Keratinocyte (primary cell): ENCODE measurements around the gene FAM20B. TPM values are rescaled to one million over a fixed set of nuclear protein-coding genes. Genes with fewer than 3 reads are reported as not detected.

Experiments
- DNase-seq: peaks from one replicate; pipeline ENCODE4 v3.0.0-alpha.2; 2011; ENCODE audit warnings: low read depth, missing footprints, low spot score
- FAIRE-seq: peaks from 2 replicates; lab custom pipeline; 2011; peaks lifted over from hg19 to GRCh38; lab: Jason Lieb, UNC
- H2AFZ ChIP-seq: 2 replicates; pipeline ENCODE4 v1.6.0; 2012; ENCODE audit warnings: low read length, control low read depth, inconsistent platforms; ENCODE audit not compliant: control insufficient read depth
- H3K27ac ChIP-seq: 2 replicates; pipeline ENCODE4 v1.5.1; 2011; ENCODE audit warnings: low read length; ENCODE audit not compliant: control insufficient read depth, insufficient read depth
- H3K27me3 ChIP-seq: 3 replicates; pipeline ENCODE4 v1.6.0; 2011; ENCODE audit warnings: low read length; ENCODE audit not compliant: control insufficient read depth, insufficient read depth; ENCODE audit errors: extremely low read depth
- H3K36me3 ChIP-seq, 2 experiments: 2 replicates in 1 of 2; 3 replicates in 1 of 2; pipeline ENCODE4 v1.5.1; 2011; ENCODE audit warnings: low read length in 2 of 2, mild to moderate bottlenecking in 1 of 2; ENCODE audit not compliant: control insufficient read depth in 2 of 2, insufficient read depth in 2 of 2; ENCODE audit errors: extremely low read depth in 1 of 2
- H3K4me1 ChIP-seq: 3 replicates; pipeline ENCODE4 v1.5.1; 2011; ENCODE audit warnings: low read length; ENCODE audit not compliant: control insufficient read depth, insufficient read depth; ENCODE audit errors: extremely low read depth
- H3K4me2 ChIP-seq: 3 replicates; pipeline ENCODE4 v1.6.0; 2011; ENCODE audit warnings: low read depth, low read length; ENCODE audit not compliant: control insufficient read depth, insufficient read depth; ENCODE audit errors: extremely low read depth
- H3K4me3 ChIP-seq, 3 experiments: fragments of 200-600 bp in 1 of 3; sonication (generic) in 1 of 3; 2 replicates in 2 of 3; 3 replicates in 1 of 3; pipeline ENCODE4 v1.5.1; 2011 to 2016; ENCODE audit warnings: low read length in 3 of 3, mild to moderate bottlenecking in 3 of 3, control low read depth in 2 of 3, inconsistent platforms in 1 of 3, low read depth in 1 of 3, mixed read lengths in 1 of 3, mixed run types in 1 of 3, moderate library complexity in 1 of 3; ENCODE audit not compliant: control insufficient read depth in 2 of 3, insufficient read depth in 2 of 3; ENCODE audit errors: extremely low read depth in 1 of 3
- H3K79me2 ChIP-seq: 2 replicates; pipeline ENCODE4 v1.6.0; 2012; ENCODE audit warnings: low read length; ENCODE audit not compliant: control insufficient read depth, insufficient read depth
- H3K9ac ChIP-seq: 3 replicates; pipeline ENCODE4 v1.6.0; 2011; ENCODE audit warnings: low read length; ENCODE audit not compliant: control insufficient read depth, insufficient read depth; ENCODE audit errors: extremely low read depth
- H3K9me1 ChIP-seq: 3 replicates; pipeline ENCODE4 v1.6.0; 2011; ENCODE audit warnings: low read length; ENCODE audit not compliant: control insufficient read depth, insufficient read depth; ENCODE audit errors: extremely low read depth
- H3K9me3 ChIP-seq: 2 replicates; pipeline ENCODE4 v1.5.1; 2012; ENCODE audit warnings: low read depth, low read length; ENCODE audit not compliant: control insufficient read depth
- H4K20me1 ChIP-seq: 3 replicates; pipeline ENCODE4 v1.6.0; 2011; ENCODE audit warnings: low read length; ENCODE audit not compliant: control insufficient read depth, insufficient read depth; ENCODE audit errors: extremely low read depth
- CTCF ChIP-seq, 3 experiments: IDR thresholded peaks in 1 of 3; conservative IDR thresholded peaks in 1 of 3; optimal IDR thresholded peaks in 1 of 3; 2 replicates in 2 of 3; 3 replicates in 1 of 3; pipeline versions ENCODE3 to v1.5.1; 2011; ENCODE audit warnings: low read length in 3 of 3, mild to moderate bottlenecking in 3 of 3, moderate library complexity in 2 of 3, control low read depth in 1 of 3, inconsistent platforms in 1 of 3; ENCODE audit not compliant: insufficient read depth in 2 of 3; ENCODE audit errors: extremely low read depth in 1 of 3
- EZH2 ChIP-seq: IDR thresholded peaks from one replicate; pipeline ENCODE4 v1.6.1; 2012; ENCODE audit warnings: inconsistent platforms, mild to moderate bottlenecking, low read length, moderate library complexity
- dilution Hi-C: fragments of 300-500 bp; cut with MboI; formaldehyde crosslinking; loops from one replicate; pipeline ENCODE4 v1.7.0; 2020; ENCODE audit warnings: low sequenced_read_pairs; ENCODE audit not compliant: extremely low pct_ligation_motif_present
- polyA plus RNA-seq, 5 experiments: library from polyadenylated mRNA; depleted of rRNA in 3 of 5; stranded (reverse) in 3 of 5; stranded (forward) in 1 of 5; unstranded in 1 of 5; fragments of >200 nt; gene quantifications; 1 replicate in 1 of 5; 2 replicates in 3 of 5; 3 replicates in 1 of 5; pipeline versions ENCODE4 v1.2.1 to v1.2.3, GENCODE V29; 2011 to 2012; ENCODE audit warnings: missing spikeins in 2 of 5, low read depth in 1 of 5, low replicate concordance in 1 of 5

The FAM20B gene
- polyA plus RNA-seq, 1 donor (not counting 4 experiments of a cell fraction or from before 2014, with no cell fraction given), result 20.1 TPM

- H3K27me3 ChIP-seq, result no peaks in the 10 kb centered on the region
- H3K4me3 ChIP-seq, result no peak overlapping the region
- FAIRE-seq (no peak), DNase-seq (no peak)
- no peaks in the 10 kb centered on the region for H3K9me3 ChIP-seq
- TF ChIP-seq EZH2, result no peak
- no peak for TF ChIP-seq CTCF (optimal IDR thresholded peaks at IDR 0.05 in 1 of 3, IDR thresholded peaks at IDR 0.05 in 1 of 3, conservative IDR thresholded peaks at IDR 0.05 in 1 of 3; ENCODE audit: extremely low read depth in 1 of 3, insufficient read depth in 2 of 3, low read length in 3 of 3)
- H3K9me1 ChIP-seq, result no peaks in the 10 kb centered on the region
- H3K9ac ChIP-seq, result no peak overlapping the region
- no peak overlapping the region for H3K27ac ChIP-seq
- dilution Hi-C loops, result no loop called here
- H4K20me1 ChIP-seq, result no peaks in the 10 kb centered on the region
- H3K79me2 ChIP-seq, result no peaks in the 10 kb centered on the region
- H3K4me2 ChIP-seq, result no peak overlapping the region
- no peaks in the 10 kb centered on the region for H3K4me1 ChIP-seq
- no peak overlapping the region for H2AFZ ChIP-seq
- H3K36me3 ChIP-seq, result no peaks in the 10 kb centered on the region
Observed at GRCh38 chr1:178997428-178997827, 28.3 kb upstream of the FAM20B start.

- DNase-seq (no peak), FAIRE-seq (no peak)
- Histone ChIP-seq H3K27me3 (no peaks in the 10 kb centered on the region), H3K4me2 (no peak overlapping the region), H3K9me3 (no peaks in the 10 kb centered on the region), H3K9ac (no peak overlapping the region), H3K4me3 (no peak overlapping the region), H3K36me3 (no peaks in the 10 kb centered on the region), H3K27ac (no peak overlapping the region), H3K79me2 (no peaks in the 10 kb centered on the region), H3K4me1 (no peaks in the 10 kb centered on the region), H3K9me1 (no peaks in the 10 kb centered on the region), H4K20me1 (no peaks in the 10 kb centered on the region), H2AFZ (no peak overlapping the region)
- TF ChIP-seq CTCF (optimal IDR thresholded peaks at IDR 0.05 in 1 of 3, IDR thresholded peaks at IDR 0.05 in 1 of 3, conservative IDR thresholded peaks at IDR 0.05 in 1 of 3; ENCODE audit: extremely low read depth in 1 of 3, insufficient read depth in 2 of 3, low read length in 3 of 3) (no peak), EZH2 (no peak)
- dilution Hi-C loops, result no loop called here
Observed at GRCh38 chr1:178998295-178998694, 27.4 kb upstream of the FAM20B start.
